Breast epithelium (tissue), 4 donors: ENCODE measurements around the gene SMCO2. TPM values are rescaled to one million over a fixed set of nuclear protein-coding genes. Genes with fewer than 3 reads are reported as not detected.

ENCODE experiments used
- DNase-seq, 2 donors: peaks; one replicate each; pipeline ENCODE4 v3.0.0-alpha.2; 2019; ENCODE audit warnings: low spot score in 2 of 2
- H3K27ac ChIP-seq, 2 donors: fragments of 200-600 bp; sonication (generic) in 1 of 2; one replicate each; pipeline ENCODE4 v1.5.1; 2016 to 2019; ENCODE audit warnings: mild to moderate bottlenecking in 1 of 2
- H3K27me3 ChIP-seq, 2 donors: fragments of 200-600 bp; sonication (generic) in 1 of 2; one replicate each; pipeline versions ENCODE4 v1.5.1 to v1.6.0; 2017 to 2019; ENCODE audit warnings: control low read depth in 1 of 2, mild to moderate bottlenecking in 1 of 2
- H3K36me3 ChIP-seq: fragments of 200-600 bp; one replicate; pipeline ENCODE4 v1.5.1; 2019
- H3K4me1 ChIP-seq, 2 donors: fragments of 200-600 bp; sonication (generic); one replicate each; pipeline ENCODE4 v1.5.1; 2016 to 2019; ENCODE audit warnings: control low read depth in 1 of 2
- H3K4me3 ChIP-seq, 3 donors: fragments of 200-600 bp; sonication (generic); 1 replicate in 2 of 3; 2 replicates in 1 of 3; pipeline ENCODE4 v1.5.1; 2016 to 2019; ENCODE audit warnings: mild to moderate bottlenecking in 3 of 3, moderate library complexity in 2 of 3
- H3K9me3 ChIP-seq, 2 donors: fragments of 200-600 bp; sonication (generic) in 1 of 2; one replicate each; pipeline ENCODE4 v1.5.1; 2016 to 2019; ENCODE audit warnings: control low read depth in 1 of 2
- POLR2A ChIP-seq: fragments of 450-650 bp; IDR thresholded peaks from one replicate; pipeline ENCODE4 v1.6.1; 2016; ENCODE audit warnings: antibody characterized with exemption, mild to moderate bottlenecking, moderate library complexity
- POLR2AphosphoS5 ChIP-seq, 3 donors: sonication (generic); formaldehyde crosslinking; IDR thresholded peaks; one replicate each; pipeline ENCODE4 v1.6.1; 2017; ENCODE audit warnings: antibody characterized with exemption in 3 of 3
- intact Hi-C: fragments of 100-400 bp; cut with DNase I; formaldehyde crosslinking; loops from one replicate; pipeline ENCODE4 v1.15.1; 2023; ENCODE audit warnings: low total_unique reads
- total RNA-seq, 3 donors: library from RNA; depleted of rRNA; stranded (reverse); fragments of >200 nt; gene quantifications; one replicate each; pipeline ENCODE4 v1.1.0, GENCODE V29; 2016
- TF ChIP-seq, protein P1 (sequence below), 3 donors: fragments of 450-650 bp; IDR thresholded peaks; one replicate each; pipeline ENCODE4 v1.5.1; 2016 to 2017; ENCODE audit warnings: antibody characterized with exemption in 3 of 3, mild to moderate bottlenecking in 3 of 3, moderate library complexity in 3 of 3

Gene SMCO2
- total RNA-seq, 3 donors from 2014 or later: not detected

- Histone ChIP-seq H3K27ac (no peak overlapping the region), H3K36me3 (no peaks in the 10 kb centered on the region), H3K4me1 (no peaks in the 10 kb centered on the region), H3K4me3 (no peak overlapping the region), H3K27me3 (no peaks in the 10 kb centered on the region), H3K9me3 (no peaks in the 10 kb centered on the region)
- TF ChIP-seq POLR2AphosphoS5 (IDR thresholded peaks at IDR 0.05) (no peak), POLR2A (no peak)
- TF ChIP-seq, protein P1, sequence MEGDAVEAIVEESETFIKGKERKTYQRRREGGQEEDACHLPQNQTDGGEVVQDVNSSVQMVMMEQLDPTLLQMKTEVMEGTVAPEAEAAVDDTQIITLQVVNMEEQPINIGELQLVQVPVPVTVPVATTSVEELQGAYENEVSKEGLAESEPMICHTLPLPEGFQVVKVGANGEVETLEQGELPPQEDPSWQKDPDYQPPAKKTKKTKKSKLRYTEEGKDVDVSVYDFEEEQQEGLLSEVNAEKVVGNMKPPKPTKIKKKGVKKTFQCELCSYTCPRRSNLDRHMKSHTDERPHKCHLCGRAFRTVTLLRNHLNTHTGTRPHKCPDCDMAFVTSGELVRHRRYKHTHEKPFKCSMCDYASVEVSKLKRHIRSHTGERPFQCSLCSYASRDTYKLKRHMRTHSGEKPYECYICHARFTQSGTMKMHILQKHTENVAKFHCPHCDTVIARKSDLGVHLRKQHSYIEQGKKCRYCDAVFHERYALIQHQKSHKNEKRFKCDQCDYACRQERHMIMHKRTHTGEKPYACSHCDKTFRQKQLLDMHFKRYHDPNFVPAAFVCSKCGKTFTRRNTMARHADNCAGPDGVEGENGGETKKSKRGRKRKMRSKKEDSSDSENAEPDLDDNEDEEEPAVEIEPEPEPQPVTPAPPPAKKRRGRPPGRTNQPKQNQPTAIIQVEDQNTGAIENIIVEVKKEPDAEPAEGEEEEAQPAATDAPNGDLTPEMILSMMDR (IDR thresholded peaks at IDR 0.05): no peak
- intact Hi-C loops: no loop called here
- no peak for DNase-seq
These were observed 9.8 kb upstream of the SMCO2 start for GRCh38 chr12:27436768-27437167.

- no peaks in the 10 kb centered on the region for H3K27me3 ChIP-seq
- TF ChIP-seq POLR2AphosphoS5 (IDR thresholded peaks at IDR 0.05) (no peak), POLR2A (no peak)
- TF ChIP-seq, protein P1 (IDR thresholded peaks at IDR 0.05): no peak
- H3K27ac ChIP-seq: no peak overlapping the region
- intact Hi-C loops: no loop called here
- no peaks in the 10 kb centered on the region for H3K9me3 ChIP-seq
- H3K4me1 ChIP-seq: no peaks in the 10 kb centered on the region
- no peak overlapping the region for H3K4me3 ChIP-seq
- H3K36me3 ChIP-seq: no peaks in the 10 kb centered on the region
- DNase-seq: no peak
These were observed 8.7 kb upstream of the SMCO2 start for GRCh38 chr12:27437839-27438238.

DNA sequence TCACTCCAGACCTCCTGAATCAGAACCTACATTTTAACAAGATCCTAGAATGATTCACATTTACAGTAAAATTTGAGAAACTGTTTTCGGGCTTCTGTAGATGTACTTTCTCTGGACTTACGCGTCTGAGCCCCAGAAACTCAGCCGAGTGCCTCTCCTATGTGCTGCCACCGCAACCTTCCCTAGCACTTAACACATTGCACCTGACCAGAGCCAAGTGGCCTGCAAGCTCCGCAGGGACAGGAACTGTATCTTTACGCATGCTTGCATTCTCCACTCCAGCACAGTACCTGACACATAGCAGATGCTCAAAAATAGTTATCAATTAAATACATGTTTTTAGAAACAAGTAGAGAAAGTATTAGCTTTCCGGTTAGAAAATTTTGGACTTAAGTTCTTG is 1.2 kb downstream of the SMCO2 start:
- H3K27ac ChIP-seq: no peak overlapping the region
- no peaks in the 10 kb centered on the region for H3K36me3 ChIP-seq
- H3K9me3 ChIP-seq: peaks cover 5 to 8% of the 10 kb centered on the region in 2 donors
- H3K4me3 ChIP-seq: no peak overlapping the region
- no peaks in the 10 kb centered on the region for H3K4me1 ChIP-seq
- TF ChIP-seq POLR2AphosphoS5 (IDR thresholded peaks at IDR 0.05) (no peak), POLR2A (no peak)
- TF ChIP-seq, protein P1 (IDR thresholded peaks at IDR 0.05): no peak
- intact Hi-C loops: no loop called here
- no peak for DNase-seq
- no peaks in the 10 kb centered on the region for H3K27me3 ChIP-seq

GRCh38 chr12:27449026-27449425 is 2.5 kb downstream of the SMCO2 start:
- H3K36me3 ChIP-seq: no peaks in the 10 kb centered on the region
- peaks cover 5 to 8% of the 10 kb centered on the region in 2 donors for H3K9me3 ChIP-seq
- no peak overlapping the region for H3K27ac ChIP-seq
- no peaks in the 10 kb centered on the region for H3K27me3 ChIP-seq
- DNase-seq: no peak
- intact Hi-C loops: no loop called here
- no peak for TF ChIP-seq POLR2A
- H3K4me3 ChIP-seq: no peak overlapping the region
- no peaks in the 10 kb centered on the region for H3K4me1 ChIP-seq

- intact Hi-C loops: loop anchor here (10.0 kb wide), 1 partner anchor 1265 kb away; no protein-coding TSS in a partner anchor
- Histone ChIP-seq H3K36me3 (no peaks in the 10 kb centered on the region), H3K27ac (no peak overlapping the region), H3K4me3 (no peak overlapping the region), H3K4me1 (no peaks in the 10 kb centered on the region), H3K27me3 (no peaks in the 10 kb centered on the region), H3K9me3 (peaks cover 5 to 8% of the 10 kb centered on the region in 2 donors)
- no peak for TF ChIP-seq POLR2A
- TF ChIP-seq POLR2AphosphoS5 (IDR thresholded peaks at IDR 0.05): no peak
- TF ChIP-seq, protein P1 (IDR thresholded peaks at IDR 0.05): no peak
- DNase-seq: no peak
These were observed 3.5 kb downstream of the SMCO2 start for GRCh38 chr12:27449893-27450534.
